ENCODE measurements around the gene MAST2. TPM values are rescaled to one million over a fixed set of nuclear protein-coding genes. Genes with fewer than 3 reads are reported as not detected.

MAST2 gene
- total RNA-seq, 4 donors from 2014 or later, result 44.9 to 78.3 (median 68.5) TPM

DNA sequence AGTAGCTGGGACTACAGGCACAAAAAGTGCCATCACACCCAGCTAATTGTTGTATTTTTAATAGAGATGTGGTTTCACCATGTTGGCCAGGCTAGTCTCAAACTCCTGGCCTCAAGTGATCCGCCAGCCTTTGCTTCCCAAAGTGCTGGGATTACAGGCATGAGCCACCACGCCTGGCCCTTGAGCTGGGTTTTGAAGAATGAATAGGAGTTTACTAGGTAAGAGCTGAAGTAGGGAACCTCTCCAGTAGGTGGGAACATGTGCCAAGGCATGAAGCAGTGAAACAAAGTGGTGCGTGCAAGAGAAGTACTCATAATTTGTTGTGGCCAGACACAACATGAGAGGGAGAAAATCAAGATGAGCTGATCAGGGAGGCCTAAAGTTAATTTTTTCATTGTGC, 55.8 kb downstream of the MAST2 start:
- H3K4me3 ChIP-seq, result no peak overlapping the region
- peaks cover 11 to 15% (median 12%) of the 10 kb centered on the region in 4 donors for H3K4me1 ChIP-seq
- H3K9me3 ChIP-seq, result no peaks in the 10 kb centered on the region
- no peak overlapping the region for H3K27ac ChIP-seq (replicated peaks in 1 of 4)
- TF ChIP-seq, protein P1, sequence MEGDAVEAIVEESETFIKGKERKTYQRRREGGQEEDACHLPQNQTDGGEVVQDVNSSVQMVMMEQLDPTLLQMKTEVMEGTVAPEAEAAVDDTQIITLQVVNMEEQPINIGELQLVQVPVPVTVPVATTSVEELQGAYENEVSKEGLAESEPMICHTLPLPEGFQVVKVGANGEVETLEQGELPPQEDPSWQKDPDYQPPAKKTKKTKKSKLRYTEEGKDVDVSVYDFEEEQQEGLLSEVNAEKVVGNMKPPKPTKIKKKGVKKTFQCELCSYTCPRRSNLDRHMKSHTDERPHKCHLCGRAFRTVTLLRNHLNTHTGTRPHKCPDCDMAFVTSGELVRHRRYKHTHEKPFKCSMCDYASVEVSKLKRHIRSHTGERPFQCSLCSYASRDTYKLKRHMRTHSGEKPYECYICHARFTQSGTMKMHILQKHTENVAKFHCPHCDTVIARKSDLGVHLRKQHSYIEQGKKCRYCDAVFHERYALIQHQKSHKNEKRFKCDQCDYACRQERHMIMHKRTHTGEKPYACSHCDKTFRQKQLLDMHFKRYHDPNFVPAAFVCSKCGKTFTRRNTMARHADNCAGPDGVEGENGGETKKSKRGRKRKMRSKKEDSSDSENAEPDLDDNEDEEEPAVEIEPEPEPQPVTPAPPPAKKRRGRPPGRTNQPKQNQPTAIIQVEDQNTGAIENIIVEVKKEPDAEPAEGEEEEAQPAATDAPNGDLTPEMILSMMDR (IDR thresholded peaks at IDR 0.05), result no peak
- TF ChIP-seq POLR2AphosphoS5 (IDR thresholded peaks at IDR 0.05) (no peak), POLR2A (IDR thresholded peaks at IDR 0.05; ENCODE audit: low read depth) (no peak), EP300 (IDR thresholded peaks at IDR 0.05) (no peak)
- H3K27me3 ChIP-seq, result no peaks in the 10 kb centered on the region
- WGBS, result 92% methylated on average over 3 of the region's 3 CpGs
- DNase-seq (ENCODE audit: extremely low spot score), result no peak
- H3K36me3 ChIP-seq, result no peaks in the 10 kb centered on the region
- intact Hi-C loops (cut with DNase I), result no loop called here

- Histone ChIP-seq H3K9me3 (no peaks in the 10 kb centered on the region), H3K4me3 (no peak overlapping the region), H3K36me3 (no peaks in the 10 kb centered on the region), H3K27ac (replicated peaks in 1 of 4) (no peak overlapping the region), H3K27me3 (no peaks in the 10 kb centered on the region), H3K4me1 (peaks cover 12 to 29% (median 24%) of the 10 kb centered on the region in 4 donors)
- intact Hi-C loops (cut with DNase I), result loop anchor here (10.0 kb wide), 1 partner anchor 107 kb away; the partner anchor contains the start of gene IPP
- DNase-seq (ENCODE audit: extremely low spot score), result no peak
- TF ChIP-seq POLR2A (IDR thresholded peaks at IDR 0.05; ENCODE audit: low read depth) (no peak), EP300 (IDR thresholded peaks at IDR 0.05) (no peak), POLR2AphosphoS5 (IDR thresholded peaks at IDR 0.05) (no peak)
Observed at GRCh38 chr1:45862008-45862407, 58.6 kb downstream of the MAST2 start.

GRCh38 chr1:45863218-45863617, 59.8 kb downstream of the MAST2 start:
- Histone ChIP-seq H3K27me3 (no peaks in the 10 kb centered on the region), H3K4me1 (peaks cover 12 to 29% (median 24%) of the 10 kb centered on the region in 4 donors), H3K27ac (replicated peaks in 1 of 4) (no peak overlapping the region), H3K9me3 (no peaks in the 10 kb centered on the region), H3K4me3 (no peak overlapping the region), H3K36me3 (no peaks in the 10 kb centered on the region)
- TF ChIP-seq POLR2AphosphoS5 (IDR thresholded peaks at IDR 0.05) (no peak), EP300 (IDR thresholded peaks at IDR 0.05) (no peak)
- DNase-seq (ENCODE audit: extremely low spot score), result no peak
- intact Hi-C loops (cut with DNase I), result loop anchor here (10.0 kb wide), 1 partner anchor 108 kb away; the partner anchor contains the start of gene IPP
- WGBS, result 42% methylated on average over 2 of the region's 2 CpGs

- Histone ChIP-seq H3K36me3 (no peaks in the 10 kb centered on the region), H3K27me3 (no peaks in the 10 kb centered on the region), H3K4me3 (peak overlapping the region; percentile 40 to 50 (median 48)), H3K27ac (replicated peaks in 1 of 4) (peak overlapping the region in 2 of 4 donors; percentile 23 to 41), H3K9me3 (no peaks in the 10 kb centered on the region), H3K4me1 (peaks cover 12 to 29% (median 24%) of the 10 kb centered on the region in 4 donors)
- 23% methylated on average over 14 of the region's 14 CpGs for WGBS
- no peak for TF ChIP-seq EP300 (IDR thresholded peaks at IDR 0.05)
- TF ChIP-seq POLR2A (IDR thresholded peaks at IDR 0.05; ENCODE audit: low read depth), result no peak
- TF ChIP-seq, protein P1 (IDR thresholded peaks at IDR 0.05), result no peak
- TF ChIP-seq POLR2AphosphoS5 (IDR thresholded peaks at IDR 0.05), result no peak
- intact Hi-C loops (cut with DNase I), result loop anchor here (10.0 kb wide), 1 partner anchor 110 kb away; the partner anchor contains the start of gene IPP
- DNase-seq (ENCODE audit: extremely low spot score), result no peak
Observed at GRCh38 chr1:45864167-45865106, 61.0 kb downstream of the MAST2 start.

GRCh38 chr1:45867697-45868348, 64.4 kb downstream of the MAST2 start:
- H3K36me3 ChIP-seq, result no peaks in the 10 kb centered on the region
- no peak for TF ChIP-seq POLR2A (IDR thresholded peaks at IDR 0.05; ENCODE audit: low read depth)
- TF ChIP-seq, protein P1 (IDR thresholded peaks at IDR 0.05), result no peak
- no peak for TF ChIP-seq POLR2AphosphoS5 (IDR thresholded peaks at IDR 0.05)
- no peak for TF ChIP-seq EP300 (IDR thresholded peaks at IDR 0.05)
- DNase-seq (ENCODE audit: extremely low spot score), result no peak
- H3K4me1 ChIP-seq, result peaks cover 12 to 28% (median 24%) of the 10 kb centered on the region in 4 donors
- 91% methylated on average over 2 of the region's 2 CpGs for WGBS
- no peak overlapping the region for H3K27ac ChIP-seq (replicated peaks in 1 of 4)
- no peaks in the 10 kb centered on the region for H3K9me3 ChIP-seq
- H3K27me3 ChIP-seq, result no peaks in the 10 kb centered on the region
- no peak overlapping the region for H3K4me3 ChIP-seq
- intact Hi-C loops (cut with DNase I), result loop anchor here (10.0 kb wide), 1 partner anchor 113 kb away; the partner anchor contains the start of gene IPP

Measured in esophagus muscularis mucosa (tissue), 4 donors.